HL-60 (cell line): ENCODE results near the gene CFC1.
"Not testable (repeated sequence)": the region's sequence is repeated elsewhere in the genome, so short reads cannot be mapped to it uniquely, and the experiment has no call there.

ENCODE experiments used
- CTCF ChIP-seq: IDR thresholded peaks from one replicate; pipeline ENCODE4 v1.5.1; 2011; ENCODE audit warnings: low read length, control low read depth, inconsistent platforms; ENCODE audit not compliant: insufficient read depth
- GABPA ChIP-seq: IDR thresholded peaks from 2 replicates; pipeline ENCODE4 v1.6.1; 2012; ENCODE audit warnings: low read depth
- POLR2AphosphoS5 ChIP-seq: IDR thresholded peaks from 2 replicates; pipeline ENCODE4 v1.6.1; 2012; ENCODE audit warnings: low read depth
- REST ChIP-seq: IDR thresholded peaks from 2 replicates; pipeline ENCODE4 v1.6.1; 2012; ENCODE audit warnings: low read depth; ENCODE audit not compliant: insufficient replicate concordance
- SPI1 ChIP-seq: IDR thresholded peaks from 2 replicates; pipeline ENCODE4 v1.6.1; 2012; ENCODE audit warnings: low read depth, mild to moderate bottlenecking, borderline replicate concordance

- not testable (repeated sequence) for TF ChIP-seq CTCF, POLR2AphosphoS5, REST, GABPA, SPI1
Measured at GRCh38 chr2:130611140-130611539, 11.8 kb upstream of the CFC1 start, which contains the start of gene POTEJ.
